GM10248 (cell line): ENCODE measurements around the gene RBM23.

Experiments used
- CTCF ChIA-PET: fragments of 300-600 bp; sonication (Branson Sonifier 250); formaldehyde crosslinking; extraction: SDS; loops from one replicate; lab custom pipeline; 2021; ENCODE audit warnings: antibody characterized with exemption; lab: Yijun Ruan, JAX
- POLR2A ChIA-PET: fragments of 350-650 bp; sonication (Branson Sonifier 250); formaldehyde crosslinking; extraction: SDS; loops from one replicate; lab custom pipeline; 2020; ENCODE audit warnings: antibody characterized with exemption; lab: Yijun Ruan, JAX
- DNase-seq: peaks from one replicate; pipeline ENCODE4 v3.0.0; 2012; ENCODE audit errors: extremely low spot score
- CTCF ChIP-seq: IDR thresholded peaks from 2 replicates; pipeline ENCODE4 v1.5.1; 2012; ENCODE audit warnings: mild to moderate bottlenecking, low read depth; ENCODE audit errors: extremely low read depth, missing control alignments, control extremely low read depth

RBM23 gene

GRCh38 chr14:22897357-22897756 is 21.6 kb downstream of the RBM23 start:
- TF ChIP-seq CTCF = no peak
- CTCF ChIA-PET = interaction anchor here (0.9 to 7.4 kb wide), 7 partner anchors 9 to 327 kb away, joined by 3 to 68 read pairs (median 9); partner anchors contain the start of gene LRP10
- POLR2A ChIA-PET = no interaction called here
- no peak for DNase-seq

GRCh38 chr14:22896760-22897159 is 22.2 kb downstream of the RBM23 start:
- no peak for TF ChIP-seq CTCF
- no peak for DNase-seq
- ChIA-PET POLR2A (interaction anchor here (1.3 kb wide), 1 partner anchor 11 kb away, joined by 5 read pairs; no protein-coding TSS in a partner anchor), CTCF (interaction anchor here (0.7 to 4.3 kb wide), 12 partner anchors 8 to 327 kb away, joined by 3 to 20 read pairs (median 6); no protein-coding TSS in a partner anchor)

GRCh38 chr14:22896356-22896755 is 22.6 kb downstream of the RBM23 start:
- no peak for TF ChIP-seq CTCF
- POLR2A ChIA-PET = interaction anchor here (0.8 to 1.3 kb wide), 2 partner anchors 10 to 13 kb away, joined by 3 to 5 read pairs; partner anchors contain the start of gene REM2
- no peak for DNase-seq
- CTCF ChIA-PET = interaction anchor here (0.7 to 4.3 kb wide), 14 partner anchors 8 to 326 kb away, joined by 3 to 20 read pairs (median 5); no protein-coding TSS in a partner anchor

- CTCF ChIA-PET = interaction anchor here (0.9 to 4.3 kb wide), 9 partner anchors 7 to 325 kb away, joined by 3 to 20 read pairs (median 8); no protein-coding TSS in a partner anchor
- no peak for DNase-seq
- TF ChIP-seq CTCF = no peak
- POLR2A ChIA-PET = interaction anchor here (0.8 to 1.3 kb wide), 2 partner anchors 9 to 12 kb away, joined by 3 to 5 read pairs; partner anchors contain the start of gene REM2
Measured at GRCh38 chr14:22895402-22895801, 23.5 kb downstream of the RBM23 start.

- POLR2A ChIA-PET = no interaction called here
- no peak for TF ChIP-seq CTCF
- no peak for DNase-seq
- CTCF ChIA-PET = interaction anchor here (1.1 to 4.3 kb wide), 6 partner anchors 15 to 324 kb away, joined by 3 to 20 read pairs (median 4); no protein-coding TSS in a partner anchor
Measured at GRCh38 chr14:22893706-22894105, 25.2 kb downstream of the RBM23 start.

DNA sequence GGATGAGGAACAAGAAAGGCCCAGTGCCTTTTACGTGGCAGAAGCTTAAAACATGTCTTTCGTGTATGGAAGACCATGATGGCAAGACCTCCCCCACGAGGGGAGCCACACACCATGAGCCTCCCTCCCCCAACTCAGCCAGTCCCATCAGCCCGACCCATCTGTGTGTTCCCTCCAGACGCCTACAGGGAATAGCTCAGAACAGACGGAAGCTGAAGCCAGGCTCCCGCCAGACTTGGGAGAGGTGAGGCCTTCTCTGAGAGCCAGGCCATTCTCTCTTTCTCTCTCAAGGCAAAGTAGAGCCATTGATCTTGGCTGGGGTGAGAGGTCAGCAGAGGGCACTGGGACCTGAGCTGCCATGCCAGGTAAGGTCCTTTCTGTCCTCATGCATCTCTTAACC is 26.5 kb downstream of the RBM23 start:
- TF ChIP-seq CTCF = no peak
- POLR2A ChIA-PET = no interaction called here
- DNase-seq = no peak
- CTCF ChIA-PET = interaction anchor here (1.0 to 2.0 kb wide), 7 partner anchors 9 to 336 kb away, joined by 3 to 6 read pairs (median 4); partner anchors contain the start of gene REM2
